ENCODE results near the gene SMIM23.

GRCh38 chr5:171798418-171798817 lies 12.8 kb downstream of the SMIM23 start:
- TF ChIP-seq ZFP30 (CRISPR knock-in tag; IDR thresholded peaks at IDR 0.05) (no peak), RARB (CRISPR knock-in tag; IDR thresholded peaks at IDR 0.05) (no peak), PATZ1 (CRISPR knock-in tag; IDR thresholded peaks at IDR 0.05; ENCODE audit: borderline replicate concordance) (no peak), OSR1 (CRISPR knock-in tag; IDR thresholded peaks at IDR 0.05) (no peak), ZC3H10 (CRISPR knock-in tag; IDR thresholded peaks at IDR 0.05) (no peak), ARNTL (CRISPR knock-in tag; IDR thresholded peaks at IDR 0.05; ENCODE audit: borderline replicate concordance, low read depth) (no peak), GLIS3 (CRISPR knock-in tag; IDR thresholded peaks at IDR 0.05) (no peak), ESRRG (CRISPR knock-in tag; IDR thresholded peaks at IDR 0.05) (no peak), ZNF8 (CRISPR knock-in tag; IDR thresholded peaks at IDR 0.05) (no peak), CREB5 (CRISPR knock-in tag; IDR thresholded peaks at IDR 0.05; ENCODE audit: low read depth) (no peak), TOX (CRISPR knock-in tag; IDR thresholded peaks at IDR 0.05; ENCODE audit: borderline replicate concordance) (no peak), SNAI2 (CRISPR knock-in tag; IDR thresholded peaks at IDR 0.05) (no peak), BACH2 (CRISPR knock-in tag; IDR thresholded peaks at IDR 0.05; ENCODE audit: borderline replicate concordance) (no peak)

Data from SK-N-SH treated with all-trans-retinoic acid at 6 μM for 48 hours (cell line).